K562 (cell line): ENCODE results near the gene SPAG9.
"Not testable (repeated sequence)": the region's sequence is repeated elsewhere in the genome, so short reads cannot be mapped to it uniquely, and the experiment has no call there.

Experiments used
- CBFB ChIP-seq: sonication (generic); formaldehyde crosslinking; IDR thresholded peaks from 2 replicates; pipeline ENCODE4 v1.4.0; 2020; ENCODE audit warnings: mild to moderate bottlenecking, missing genetic modification reagents
- MEF2D ChIP-seq: conservative IDR thresholded peaks from 2 replicates; pipeline ENCODE4 v1.6.1; 2016; ENCODE audit warnings: low read depth, missing genetic modification characterization, missing compliant biosample characterization
- NRF1 ChIP-seq, 2 experiments: fragments of 450-650 bp; IDR thresholded peaks in 1 of 2; conservative IDR thresholded peaks in 1 of 2; 2 replicates each; pipeline ENCODE4 v1.6.1; 2014; ENCODE audit warnings: mild to moderate bottlenecking in 2 of 2
- POLR2A ChIP-seq: fragments of 450-650 bp; conservative IDR thresholded peaks from 2 replicates; pipeline ENCODE4 v1.6.1; 2016
- PRPF4 ChIP-seq: fragments of 200-400 bp; formaldehyde crosslinking; IDR thresholded peaks from one replicate; pipeline ENCODE4 v1.6.1; 2017; ENCODE audit warnings: low read length, low read depth, mild to moderate bottlenecking; ENCODE audit not compliant: insufficient read depth, poor library complexity, severe bottlenecking
- TEAD1 ChIP-seq, 2 experiments: fragments of 450-650 bp in 1 of 2; sonication (generic) in 1 of 2; formaldehyde crosslinking; IDR thresholded peaks; 2 replicates each; pipeline versions ENCODE4 v1.4.0 to v1.8.0; 2020 to 2022; ENCODE audit warnings: mild to moderate bottlenecking in 2 of 2, missing genetic modification reagents in 1 of 2
- USF2 ChIP-seq: sonication (generic); formaldehyde crosslinking; IDR thresholded peaks from 2 replicates; pipeline ENCODE4 v1.5.0; 2020; ENCODE audit warnings: missing genetic modification reagents
- ZNF431 ChIP-seq: sonication (generic); formaldehyde crosslinking; IDR thresholded peaks from 2 replicates; pipeline ENCODE4 v1.8.0; 2022; ENCODE audit warnings: mild to moderate bottlenecking, missing genetic modification reagents

- not testable (repeated sequence) for TF ChIP-seq USF2 (CRISPR knock-in tag); NRF1 (conservative IDR thresholded peaks at IDR 0.05 in 1 of 2, IDR thresholded peaks at IDR 0.05 in 1 of 2); POLR2A; TEAD1 (CRISPR knock-in tag; IDR thresholded peaks at IDR 0.05); MEF2D (tag); PRPF4; CBFB; ZNF431 (CRISPR knock-in tag)
Measured at GRCh38 chr17:50941676-50942048, 179.0 kb downstream of the SPAG9 start.
